Measurements from ENCODE around the gene BLCAP.
"Not testable (repeated sequence)": the region's sequence is repeated elsewhere in the genome, so short reads cannot be mapped to it uniquely, and the experiment has no call there.

BLCAP gene

GRCh38 chr20:37558306-37558705, 30.6 kb upstream of the BLCAP start:
- no peak for DNase-seq

- no peak for DNase-seq
Measured at GRCh38 chr20:37556538-37556937, 28.9 kb upstream of the BLCAP start.

- not testable (repeated sequence) for DNase-seq
Measured at GRCh38 chr20:37554721-37555298, 27.1 kb upstream of the BLCAP start.

GRCh38 chr20:37552415-37552814, 24.7 kb upstream of the BLCAP start:
- DNase-seq = no peak

- not testable (repeated sequence) for DNase-seq
Measured at GRCh38 chr20:37551660-37552059, 24.0 kb upstream of the BLCAP start.

GRCh38 chr20:37550101-37550920, 22.6 kb upstream of the BLCAP start:
- not testable (repeated sequence) for DNase-seq

- no peak for DNase-seq
Measured at GRCh38 chr20:37547912-37548311, 20.2 kb upstream of the BLCAP start.

GRCh38 chr20:37545516-37545915, 17.8 kb upstream of the BLCAP start:
- DNase-seq = no peak

- DNase-seq = no peak
Measured at GRCh38 chr20:37544386-37544785, 16.7 kb upstream of the BLCAP start.

- DNase-seq = no peak
Measured at GRCh38 chr20:37543828-37544227, 16.2 kb upstream of the BLCAP start.

GRCh38 chr20:37542281-37542680, 14.6 kb upstream of the BLCAP start:
- no peak for DNase-seq

GRCh38 chr20:37541326-37541725, 13.7 kb upstream of the BLCAP start:
- DNase-seq = no peak

GRCh38 chr20:37540838-37541237, 13.2 kb upstream of the BLCAP start:
- DNase-seq = not testable (repeated sequence)

GRCh38 chr20:37540001-37540400, 12.3 kb upstream of the BLCAP start:
- DNase-seq = no peak

GRCh38 chr20:37539424-37539823, 11.7 kb upstream of the BLCAP start:
- DNase-seq = no peak

GRCh38 chr20:37538003-37538402, 10.3 kb upstream of the BLCAP start:
- no peak for DNase-seq

- DNase-seq = no peak
Measured at GRCh38 chr20:37537505-37537904, 9.8 kb upstream of the BLCAP start.

GRCh38 chr20:37535443-37536132, 7.9 kb upstream of the BLCAP start:
- DNase-seq = no peak

- DNase-seq = peak in 24 of 56 donors; percentile 11 to 82 (median 38)
Measured at GRCh38 chr20:37534401-37535157, 6.9 kb upstream of the BLCAP start.

- DNase-seq = no peak
Measured at GRCh38 chr20:37533154-37533715, 5.6 kb upstream of the BLCAP start.

GRCh38 chr20:37531856-37532255, 4.2 kb upstream of the BLCAP start:
- no peak for DNase-seq

Data from amygdala (tissue), 56 donors.